ENCODE data around the gene ASAP2.

DNA sequence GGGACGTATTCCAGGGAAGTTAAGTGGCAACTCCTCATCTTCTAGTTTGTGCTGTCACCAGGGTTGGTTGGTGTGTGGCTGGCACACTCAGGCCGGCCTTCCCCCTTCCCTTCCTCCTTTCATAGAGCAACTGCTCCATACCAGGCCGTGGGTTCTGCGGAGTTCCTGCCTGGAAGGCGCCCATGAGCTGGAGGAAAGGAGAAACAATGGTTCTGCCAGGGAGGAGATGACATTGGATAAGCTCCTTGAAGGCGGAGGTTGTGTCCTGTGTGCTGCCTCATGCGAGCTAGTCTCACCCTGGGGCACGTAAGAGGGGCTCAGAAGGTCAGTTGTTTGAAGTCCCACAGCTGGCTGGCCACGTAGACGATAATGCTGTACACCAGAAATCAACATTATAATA is 19.2 kb downstream of the ASAP2 start:
- TF ChIP-seq EZH2 (IDR thresholded peaks at IDR 0.05) (no peak), POLR2AphosphoS5 (IDR thresholded peaks at IDR 0.05; ENCODE audit: borderline replicate concordance, low read depth, low read length) (no peak), FOXP2 (optimal IDR thresholded peaks at IDR 0.05; ENCODE audit: control extremely low read depth, extremely low read length, insufficient read depth) (no peak)

Data from SK-N-MC (cell line).